ENCODE results near the gene MEA1. TPM values are rescaled to one million over a fixed set of nuclear protein-coding genes. Genes with fewer than 3 reads are reported as not detected.
"Not testable (repeated sequence)": the region's sequence is repeated elsewhere in the genome, so short reads cannot be mapped to it uniquely, and the experiment has no call there.

MEA1 gene
- total and polyA plus RNA-seq, 10 of the 15 experiments (the other 5 are each of a cell fraction or from before 2014, with no cell fraction given) = 59.1 to 148 (median 96.4) TPM

DNA sequence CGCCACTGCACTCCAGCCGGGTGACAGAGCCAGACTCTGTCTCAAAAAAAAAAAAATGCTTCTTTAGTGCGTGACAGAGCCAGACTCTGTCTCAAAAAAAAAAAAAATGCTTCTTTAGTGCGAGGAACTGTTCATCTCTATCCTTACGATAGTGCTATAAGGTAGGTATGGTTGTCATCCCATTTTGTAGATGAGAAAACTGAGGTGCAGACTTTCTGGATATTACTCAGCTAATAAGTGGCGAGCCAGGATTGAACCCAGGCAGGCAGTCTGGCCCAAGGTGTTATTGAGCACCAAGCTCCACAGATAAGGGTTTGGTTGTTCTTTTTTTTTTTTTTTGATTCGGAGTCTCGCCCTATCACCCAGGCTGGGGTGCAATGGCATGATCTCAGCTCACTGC lies 11.9 kb downstream of the MEA1 start:
- Histone ChIP-seq H3K9me3 (replicated peaks; ENCODE audit: control insufficient read depth, insufficient read depth, low read length) (no peaks in the 10 kb centered on the region), H3K9ac (ENCODE audit: control insufficient read depth, insufficient read depth, low read length) (no peak overlapping the region), H3K36me3 (ENCODE audit: control insufficient read depth in 2 of 2, insufficient read depth in 2 of 2, low read length in 1 of 2) (peaks cover 0 to 3% of the 10 kb centered on the region in 2 experiments; a peak in 2 of 4 replicates), H3K79me2 (ENCODE audit: control insufficient read depth, insufficient read depth, low read length) (no peaks in the 10 kb centered on the region), H3K4me3 (no peak overlapping the region), H3K27me3 (replicated peaks in 1 of 2; ENCODE audit: control insufficient read depth in 2 of 2, insufficient read depth in 2 of 2, low read length in 1 of 2) (no peaks in the 10 kb centered on the region), H3K4me1 (ENCODE audit: control insufficient read depth, insufficient read depth, low read length) (no peaks in the 10 kb centered on the region), H3K4me2 (ENCODE audit: control insufficient read depth, insufficient read depth) (no peak overlapping the region), H4K20me1 (ENCODE audit: control insufficient read depth, insufficient read depth) (no peaks in the 10 kb centered on the region), H2AFZ (ENCODE audit: control insufficient read depth, low read depth, low read length) (no peak overlapping the region), H3K27ac (ENCODE audit: control insufficient read depth, insufficient read depth) (no peak overlapping the region)
- ATAC-seq (no peak), DNase-seq (ENCODE audit: low read depth, low spot score) (no peak), FAIRE-seq (no peak)
- no peak for TF ChIP-seq JUND (IDR thresholded peaks at IDR 0.05; ENCODE audit: low read depth, low read length)
- no peak for TF ChIP-seq CREB1 (IDR thresholded peaks at IDR 0.05; ENCODE audit: low read depth)
- TF ChIP-seq, protein P1, sequence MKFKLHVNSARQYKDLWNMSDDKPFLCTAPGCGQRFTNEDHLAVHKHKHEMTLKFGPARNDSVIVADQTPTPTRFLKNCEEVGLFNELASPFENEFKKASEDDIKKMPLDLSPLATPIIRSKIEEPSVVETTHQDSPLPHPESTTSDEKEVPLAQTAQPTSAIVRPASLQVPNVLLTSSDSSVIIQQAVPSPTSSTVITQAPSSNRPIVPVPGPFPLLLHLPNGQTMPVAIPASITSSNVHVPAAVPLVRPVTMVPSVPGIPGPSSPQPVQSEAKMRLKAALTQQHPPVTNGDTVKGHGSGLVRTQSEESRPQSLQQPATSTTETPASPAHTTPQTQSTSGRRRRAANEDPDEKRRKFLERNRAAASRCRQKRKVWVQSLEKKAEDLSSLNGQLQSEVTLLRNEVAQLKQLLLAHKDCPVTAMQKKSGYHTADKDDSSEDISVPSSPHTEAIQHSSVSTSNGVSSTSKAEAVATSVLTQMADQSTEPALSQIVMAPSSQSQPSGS (IDR thresholded peaks at IDR 0.05; ENCODE audit: low read length) = no peak
- TF ChIP-seq SIX5 (IDR thresholded peaks at IDR 0.05; ENCODE audit: low read depth, low read length, severe bottlenecking) = no peak
- TF ChIP-seq POLR2AphosphoS2 (IDR thresholded peaks at IDR 0.05; ENCODE audit: low read depth, low read length) = no peak
- TF ChIP-seq YBX1 (IDR thresholded peaks at IDR 0.05) = no peak
- TF ChIP-seq, protein P2, sequence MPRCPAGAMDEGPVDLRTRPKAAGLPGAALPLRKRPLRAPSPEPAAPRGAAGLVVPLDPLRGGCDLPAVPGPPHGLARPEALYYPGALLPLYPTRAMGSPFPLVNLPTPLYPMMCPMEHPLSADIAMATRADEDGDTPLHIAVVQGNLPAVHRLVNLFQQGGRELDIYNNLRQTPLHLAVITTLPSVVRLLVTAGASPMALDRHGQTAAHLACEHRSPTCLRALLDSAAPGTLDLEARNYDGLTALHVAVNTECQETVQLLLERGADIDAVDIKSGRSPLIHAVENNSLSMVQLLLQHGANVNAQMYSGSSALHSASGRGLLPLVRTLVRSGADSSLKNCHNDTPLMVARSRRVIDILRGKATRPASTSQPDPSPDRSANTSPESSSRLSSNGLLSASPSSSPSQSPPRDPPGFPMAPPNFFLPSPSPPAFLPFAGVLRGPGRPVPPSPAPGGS (IDR thresholded peaks at IDR 0.05; ENCODE audit: borderline replicate concordance, insufficient read depth, low read depth, low read length, poor library complexity, severe bottlenecking) = no peak
- TF ChIP-seq TBL1XR1 (IDR thresholded peaks at IDR 0.05; ENCODE audit: low read depth, low read length) = no peak
- intact Hi-C loops (cut with micrococcal nuclease; ENCODE audit: unreplicated experiment) (no loop called here), in situ Hi-C loops (cut with MboI) (no loop called here)
- 96% methylated on average over 6 of the region's 8 CpGs for WGBS (ENCODE audit: insufficient coverage, insufficient replicate concordance, low lambda C conversion rate, missing lambda C conversion rate)
- ChIA-PET SMC1A (ENCODE audit: uncharacterized antibody, unreplicated experiment) (interaction anchor here (0.6 to 0.8 kb wide), 4 partner anchors 13 to 313 kb away, joined by 3 to 6 read pairs (median 3); no protein-coding TSS in a partner anchor), POLR2A (interaction anchor here (0.7 kb wide), 1 partner anchor 644 kb away, joined by 3 read pairs; no protein-coding TSS in a partner anchor), CTCF (interaction anchor here (0.8 to 2.5 kb wide), 3 partner anchors 13 to 142 kb away, joined by 3 to 5 read pairs (median 3); partner anchors contain the start of genes KLHDC3 and PPP2R5D), RAD21 (ENCODE audit: unreplicated experiment) (no interaction called here)
- no TSS peak for BruUV-seq (replicated peaks)

DNA sequence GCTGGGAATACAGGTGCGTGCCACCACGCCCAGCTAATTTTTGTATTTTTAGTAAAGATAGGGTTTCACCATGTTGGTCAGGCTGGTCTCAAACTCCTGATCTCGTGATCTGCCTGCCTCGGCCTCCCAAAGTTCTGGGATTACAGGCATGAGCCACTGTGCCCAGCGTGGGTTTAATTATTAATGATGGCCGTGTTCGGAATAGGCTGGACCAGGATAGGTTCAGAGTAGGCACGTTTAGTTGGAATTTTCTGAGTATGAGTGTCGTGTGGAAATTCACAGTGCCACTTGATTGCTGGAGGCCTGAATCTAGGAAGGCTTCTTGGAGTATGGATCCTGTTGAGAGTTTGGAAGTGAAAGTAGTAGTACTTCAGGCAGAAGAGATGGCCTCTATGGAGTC lies 15.5 kb downstream of the MEA1 start:
- intact Hi-C loops (cut with micrococcal nuclease; ENCODE audit: unreplicated experiment); H3K36me3 ChIP-seq (ENCODE audit: control insufficient read depth in 2 of 2, insufficient read depth in 2 of 2, low read length in 1 of 2); H3K27me3 ChIP-seq (replicated peaks in 1 of 2; ENCODE audit: control insufficient read depth in 2 of 2, insufficient read depth in 2 of 2, low read length in 1 of 2); H3K9ac ChIP-seq (ENCODE audit: control insufficient read depth, insufficient read depth, low read length); H3K9me3 ChIP-seq (replicated peaks; ENCODE audit: control insufficient read depth, insufficient read depth, low read length); H3K4me3 ChIP-seq; in situ Hi-C loops (cut with MboI); H3K79me2 ChIP-seq (ENCODE audit: control insufficient read depth, insufficient read depth, low read length); CTCF ChIA-PET; H3K27ac ChIP-seq (ENCODE audit: control insufficient read depth, insufficient read depth); RAD21 ChIA-PET (ENCODE audit: unreplicated experiment); DNase-seq (ENCODE audit: low read depth, low spot score); H4K20me1 ChIP-seq (ENCODE audit: control insufficient read depth, insufficient read depth); POLR2A ChIA-PET; BruUV-seq (replicated peaks); H2AFZ ChIP-seq (ENCODE audit: control insufficient read depth, low read depth, low read length); H3K4me1 ChIP-seq (ENCODE audit: control insufficient read depth, insufficient read depth, low read length); ATAC-seq; H3K4me2 ChIP-seq (ENCODE audit: control insufficient read depth, insufficient read depth); FAIRE-seq: not testable (repeated sequence)
- SMC1A ChIA-PET (ENCODE audit: uncharacterized antibody, unreplicated experiment) = interaction anchor here (0.7 to 2.3 kb wide), 2 partner anchors 10 to 258 kb away, joined by 3 to 6 read pairs; no protein-coding TSS in a partner anchor
- WGBS (ENCODE audit: insufficient coverage, insufficient replicate concordance, low lambda C conversion rate, missing lambda C conversion rate) = 95% methylated on average over 9 of the region's 9 CpGs
